Measurements from ENCODE around the gene ALPI. TPM values are rescaled to one million over a fixed set of nuclear protein-coding genes. Genes with fewer than 3 reads are reported as not detected.

The ALPI gene
- total RNA-seq, 1 experiment from 2014 or later = not detected

GRCh38 chr2:232494542-232494941, 38.6 kb downstream of the ALPI start:
- no peak for DNase-seq
- H3K27me3 Mint-ChIP-seq (ENCODE audit: unreplicated experiment) = peaks cover 76% of the 10 kb centered on the region
- no peak overlapping the region for H3K4me3 Mint-ChIP-seq (ENCODE audit: low read depth, unreplicated experiment)
- H3K9me3 Mint-ChIP-seq (ENCODE audit: low read depth, unreplicated experiment) = no peaks in the 10 kb centered on the region
- no peaks in the 10 kb centered on the region for H3K36me3 Mint-ChIP-seq (ENCODE audit: insufficient read depth, unreplicated experiment)
- H3K27ac Mint-ChIP-seq (ENCODE audit: unreplicated experiment) = no peak overlapping the region
- CTCF ChIA-PET = no interaction called here
- BruUV-seq (replicated peaks) = no TSS peak
- H3K4me1 Mint-ChIP-seq (ENCODE audit: low read depth, unreplicated experiment) = no peaks in the 10 kb centered on the region
- no peak for TF ChIP-seq CTCF (IDR thresholded peaks at IDR 0.05; ENCODE audit: unreplicated experiment)
- intact Hi-C loops (cut with micrococcal nuclease; ENCODE audit: unreplicated experiment) = no loop called here

- H3K36me3 Mint-ChIP-seq (ENCODE audit: insufficient read depth, unreplicated experiment) = no peaks in the 10 kb centered on the region
- no peaks in the 10 kb centered on the region for H3K4me1 Mint-ChIP-seq (ENCODE audit: low read depth, unreplicated experiment)
- CTCF ChIA-PET = no interaction called here
- H3K27me3 Mint-ChIP-seq (ENCODE audit: unreplicated experiment) = peaks cover 76% of the 10 kb centered on the region
- H3K27ac Mint-ChIP-seq (ENCODE audit: unreplicated experiment) = no peak overlapping the region
- DNase-seq = no peak
- no peaks in the 10 kb centered on the region for H3K9me3 Mint-ChIP-seq (ENCODE audit: low read depth, unreplicated experiment)
- TF ChIP-seq CTCF (IDR thresholded peaks at IDR 0.05; ENCODE audit: unreplicated experiment) = no peak
- intact Hi-C loops (cut with micrococcal nuclease; ENCODE audit: unreplicated experiment) = no loop called here
- BruUV-seq (replicated peaks) = no TSS peak
- no peak overlapping the region for H3K4me3 Mint-ChIP-seq (ENCODE audit: low read depth, unreplicated experiment)
Measured at GRCh38 chr2:232495292-232495691, 39.3 kb downstream of the ALPI start.

- Mint-ChIP-seq H3K27ac (ENCODE audit: unreplicated experiment) (no peak overlapping the region), H3K4me3 (ENCODE audit: low read depth, unreplicated experiment) (no peak overlapping the region), H3K36me3 (ENCODE audit: insufficient read depth, unreplicated experiment) (no peaks in the 10 kb centered on the region), H3K27me3 (ENCODE audit: unreplicated experiment) (peaks cover 72% of the 10 kb centered on the region), H3K9me3 (ENCODE audit: low read depth, unreplicated experiment) (no peaks in the 10 kb centered on the region), H3K4me1 (ENCODE audit: low read depth, unreplicated experiment) (no peaks in the 10 kb centered on the region)
- no peak for TF ChIP-seq CTCF (IDR thresholded peaks at IDR 0.05; ENCODE audit: unreplicated experiment)
- CTCF ChIA-PET = no interaction called here
- intact Hi-C loops (cut with micrococcal nuclease; ENCODE audit: unreplicated experiment) = no loop called here
- BruUV-seq (replicated peaks) = no TSS peak
- DNase-seq = no peak
Measured at GRCh38 chr2:232496501-232497270, 40.7 kb downstream of the ALPI start.

GRCh38 chr2:232497348-232497747, 41.4 kb downstream of the ALPI start:
- H3K4me3 Mint-ChIP-seq (ENCODE audit: low read depth, unreplicated experiment) = no peak overlapping the region
- H3K9me3 Mint-ChIP-seq (ENCODE audit: low read depth, unreplicated experiment) = no peaks in the 10 kb centered on the region
- CTCF ChIA-PET = no interaction called here
- no peaks in the 10 kb centered on the region for H3K36me3 Mint-ChIP-seq (ENCODE audit: insufficient read depth, unreplicated experiment)
- no TSS peak for BruUV-seq (replicated peaks)
- no peak overlapping the region for H3K27ac Mint-ChIP-seq (ENCODE audit: unreplicated experiment)
- H3K4me1 Mint-ChIP-seq (ENCODE audit: low read depth, unreplicated experiment) = no peaks in the 10 kb centered on the region
- intact Hi-C loops (cut with micrococcal nuclease; ENCODE audit: unreplicated experiment) = no loop called here
- TF ChIP-seq CTCF (IDR thresholded peaks at IDR 0.05; ENCODE audit: unreplicated experiment) = no peak
- H3K27me3 Mint-ChIP-seq (ENCODE audit: unreplicated experiment) = peaks cover 65% of the 10 kb centered on the region
- DNase-seq = no peak

Data from Calu3 (cell line).